Vagina (tissue), 2 donors: ENCODE results near the gene IRAG1. TPM values are rescaled to one million over a fixed set of nuclear protein-coding genes. Genes with fewer than 3 reads are reported as not detected.

Experiments used
- DNase-seq, 2 donors: peaks; one replicate each; pipeline ENCODE4 v3.0.0-alpha.2; 2017; ENCODE audit errors: extremely low spot score in 2 of 2
- H3K27ac ChIP-seq: fragments of 200-600 bp; sonication (generic); one replicate; pipeline ENCODE4 v1.5.1; 2019
- H3K27me3 ChIP-seq: fragments of 200-600 bp; sonication (generic); one replicate; pipeline ENCODE4 v1.5.1; 2019
- H3K36me3 ChIP-seq, 2 donors: fragments of 200-600 bp; sonication (generic); one replicate each; pipeline ENCODE4 v1.5.1; 2017 to 2019
- H3K4me1 ChIP-seq: fragments of 200-600 bp; sonication (generic); one replicate; pipeline ENCODE4 v1.5.1; 2019
- H3K4me3 ChIP-seq, 2 donors: fragments of 200-600 bp; sonication (generic); 1 replicate in 1 of 2; 2 replicates in 1 of 2; pipeline ENCODE4 v1.5.1; 2016 to 2019
- H3K9me3 ChIP-seq: fragments of 200-600 bp; sonication (generic); one replicate; pipeline ENCODE4 v1.5.1; 2019
- CTCF ChIP-seq, 3 experiments: fragments of 450-650 bp in 2 of 3; fragments of 200-600 bp in 1 of 3; sonication (generic) in 1 of 3; IDR thresholded peaks; one replicate each; pipeline ENCODE4 v1.5.1; 2017 to 2019; ENCODE audit warnings: antibody characterized with exemption in 3 of 3, mild to moderate bottlenecking in 2 of 3, moderate library complexity in 2 of 3
- POLR2A ChIP-seq, 2 donors: fragments of 450-650 bp; IDR thresholded peaks; one replicate each; pipeline ENCODE4 v1.6.1; 2017; ENCODE audit warnings: antibody characterized with exemption in 2 of 2, mild to moderate bottlenecking in 2 of 2, moderate library complexity in 2 of 2
- POLR2AphosphoS5 ChIP-seq, 2 donors: sonication (generic); formaldehyde crosslinking; IDR thresholded peaks; one replicate each; pipeline ENCODE4 v1.9.0; 2017; ENCODE audit warnings: antibody characterized with exemption in 2 of 2, mild to moderate bottlenecking in 2 of 2, low read depth in 1 of 2; ENCODE audit not compliant: insufficient read depth in 1 of 2
- intact Hi-C: fragments of 100-400 bp; cut with DNase I; formaldehyde crosslinking; loops from one replicate; pipeline ENCODE4 v1.15.1; 2023
- total RNA-seq: library from RNA; depleted of rRNA; stranded (reverse); fragments of >200 nt; gene quantifications from one replicate; pipeline ENCODE4 v1.2.3, GENCODE V29; 2016

IRAG1 gene
- total RNA-seq, 1 donor from 2014 or later, result 18.2 TPM

DNA sequence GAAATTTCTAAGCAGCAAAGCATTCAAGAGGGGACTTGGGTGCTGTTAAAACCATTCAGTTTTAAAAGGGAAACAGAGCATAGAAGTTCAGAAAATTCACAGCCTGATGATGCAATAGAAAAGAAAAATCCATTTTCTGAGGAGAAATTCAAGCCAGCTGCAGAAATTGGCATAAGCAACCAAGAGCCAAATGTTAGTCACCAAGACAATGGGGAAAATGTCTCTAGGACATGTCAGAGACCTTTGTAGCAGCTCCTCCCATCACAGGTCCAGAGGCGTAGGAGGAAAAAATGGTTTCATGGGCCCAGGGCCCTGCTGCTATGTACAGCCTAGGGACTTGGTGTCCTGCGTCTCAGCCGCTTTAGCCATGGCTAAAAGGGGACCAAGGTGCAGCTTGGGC, 5.5 kb upstream of the IRAG1 start:
- TF ChIP-seq POLR2AphosphoS5 (IDR thresholded peaks at IDR 0.05; ENCODE audit: insufficient read depth in 1 of 2, low read depth in 1 of 2) (no peak), POLR2A (IDR thresholded peaks at IDR 0.05) (no peak), CTCF (IDR thresholded peaks at IDR 0.05) (no peak)
- Histone ChIP-seq H3K9me3 (no peaks in the 10 kb centered on the region), H3K4me1 (peaks cover 2% of the 10 kb centered on the region), H3K4me3 (no peak overlapping the region), H3K36me3 (no peaks in the 10 kb centered on the region), H3K27ac (no peak overlapping the region), H3K27me3 (no peaks in the 10 kb centered on the region)
- no peak for DNase-seq
- intact Hi-C loops, result no loop called here

GRCh38 chr11:10697323-10697620, 3.7 kb upstream of the IRAG1 start:
- H3K27me3 ChIP-seq, result no peaks in the 10 kb centered on the region
- peak overlapping the region; percentile 62 for H3K27ac ChIP-seq
- no peaks in the 10 kb centered on the region for H3K9me3 ChIP-seq

DNA sequence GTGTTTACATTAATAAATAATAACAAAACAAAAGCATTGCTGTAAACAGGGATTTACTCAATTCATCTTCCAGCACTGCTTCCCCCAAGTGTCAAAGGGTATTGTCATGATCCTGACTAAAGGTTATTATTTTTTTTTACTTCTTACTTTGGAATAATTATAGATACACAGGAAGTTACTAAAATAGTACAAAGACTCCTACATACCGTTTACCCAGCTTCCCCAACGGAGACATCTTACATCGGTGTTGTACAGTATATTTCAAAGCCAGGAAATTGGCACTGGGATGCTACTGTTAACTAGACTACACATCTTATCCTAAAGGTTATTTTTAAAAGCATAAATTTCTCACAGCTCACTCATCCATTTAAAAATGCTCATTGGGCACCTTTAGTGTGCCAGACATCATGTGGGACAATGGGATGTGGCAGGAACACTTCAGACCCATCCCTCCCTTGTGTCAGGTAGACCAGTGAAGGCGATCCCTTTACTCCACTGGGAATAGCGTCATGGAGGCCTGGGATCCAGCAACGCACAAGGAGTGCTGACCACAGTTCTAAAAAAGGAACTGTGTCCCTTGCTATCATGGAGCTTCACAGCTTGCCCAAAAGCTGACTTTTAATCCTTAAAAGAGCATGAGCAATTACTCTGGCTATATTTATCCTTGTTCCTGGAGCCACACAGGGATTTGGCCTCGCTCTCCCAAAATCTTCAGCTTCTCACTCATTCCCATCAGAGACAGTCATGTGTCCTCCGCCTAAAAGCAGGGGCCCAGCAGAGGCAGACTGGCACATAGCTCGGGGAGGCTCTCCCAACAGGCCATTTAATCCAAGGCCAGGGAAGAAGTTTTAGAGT, 3.1 kb upstream of the IRAG1 start:
- DNase-seq, result no peak
- peak in 1 of 2 donors; percentile 38 for TF ChIP-seq POLR2AphosphoS5 (IDR thresholded peaks at IDR 0.05; ENCODE audit: insufficient read depth in 1 of 2, low read depth in 1 of 2)
- no peak for TF ChIP-seq POLR2A (IDR thresholded peaks at IDR 0.05)
- no peak overlapping the region for H3K4me3 ChIP-seq
- H3K27ac ChIP-seq, result peak overlapping the region; percentile 62
- H3K27me3 ChIP-seq, result no peaks in the 10 kb centered on the region
- peaks cover 8% of the 10 kb centered on the region for H3K4me1 ChIP-seq
- H3K9me3 ChIP-seq, result no peaks in the 10 kb centered on the region
- no peaks in the 10 kb centered on the region for H3K36me3 ChIP-seq
- intact Hi-C loops, result no loop called here

More at GRCh38 chr11:10697323-10697620, 3.7 kb upstream of the IRAG1 start:
- no peaks in the 10 kb centered on the region for H3K36me3 ChIP-seq
- TF ChIP-seq POLR2A (IDR thresholded peaks at IDR 0.05), result no peak
- no peak for TF ChIP-seq POLR2AphosphoS5 (IDR thresholded peaks at IDR 0.05; ENCODE audit: insufficient read depth in 1 of 2, low read depth in 1 of 2)
- TF ChIP-seq CTCF (IDR thresholded peaks at IDR 0.05), result no peak
- H3K4me3 ChIP-seq, result no peak overlapping the region
- H3K4me1 ChIP-seq, result peaks cover 8% of the 10 kb centered on the region
- DNase-seq, result no peak
- intact Hi-C loops, result no loop called here

DNA sequence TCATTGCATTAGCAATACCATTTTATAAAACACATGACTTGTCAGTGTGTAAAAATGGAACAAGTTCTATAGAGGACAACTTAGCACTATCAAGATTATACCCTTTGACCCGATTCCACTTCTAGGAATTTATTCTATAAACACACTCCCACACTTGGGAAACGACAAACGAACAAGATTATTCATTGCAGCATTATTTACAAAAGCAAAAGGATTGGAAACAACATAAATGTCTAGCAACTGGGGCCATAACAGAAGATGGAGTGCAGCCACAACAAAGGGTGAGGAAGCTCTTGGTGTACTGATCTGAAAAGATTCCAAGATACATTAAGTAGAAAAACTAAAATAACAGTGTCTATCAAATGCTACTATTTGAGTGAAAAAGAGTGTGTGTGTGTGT, 2.3 kb upstream of the IRAG1 start:
- no peak overlapping the region for H3K4me3 ChIP-seq
- no peaks in the 10 kb centered on the region for H3K27me3 ChIP-seq
- no peaks in the 10 kb centered on the region for H3K9me3 ChIP-seq
- H3K27ac ChIP-seq, result peak overlapping the region; percentile 62
- no peaks in the 10 kb centered on the region for H3K36me3 ChIP-seq
- intact Hi-C loops, result no loop called here
- peaks cover 15% of the 10 kb centered on the region for H3K4me1 ChIP-seq
- TF ChIP-seq POLR2AphosphoS5 (IDR thresholded peaks at IDR 0.05; ENCODE audit: insufficient read depth in 1 of 2, low read depth in 1 of 2), result no peak
- TF ChIP-seq POLR2A (IDR thresholded peaks at IDR 0.05), result no peak
- TF ChIP-seq CTCF (IDR thresholded peaks at IDR 0.05), result no peak
- no peak for DNase-seq

DNA sequence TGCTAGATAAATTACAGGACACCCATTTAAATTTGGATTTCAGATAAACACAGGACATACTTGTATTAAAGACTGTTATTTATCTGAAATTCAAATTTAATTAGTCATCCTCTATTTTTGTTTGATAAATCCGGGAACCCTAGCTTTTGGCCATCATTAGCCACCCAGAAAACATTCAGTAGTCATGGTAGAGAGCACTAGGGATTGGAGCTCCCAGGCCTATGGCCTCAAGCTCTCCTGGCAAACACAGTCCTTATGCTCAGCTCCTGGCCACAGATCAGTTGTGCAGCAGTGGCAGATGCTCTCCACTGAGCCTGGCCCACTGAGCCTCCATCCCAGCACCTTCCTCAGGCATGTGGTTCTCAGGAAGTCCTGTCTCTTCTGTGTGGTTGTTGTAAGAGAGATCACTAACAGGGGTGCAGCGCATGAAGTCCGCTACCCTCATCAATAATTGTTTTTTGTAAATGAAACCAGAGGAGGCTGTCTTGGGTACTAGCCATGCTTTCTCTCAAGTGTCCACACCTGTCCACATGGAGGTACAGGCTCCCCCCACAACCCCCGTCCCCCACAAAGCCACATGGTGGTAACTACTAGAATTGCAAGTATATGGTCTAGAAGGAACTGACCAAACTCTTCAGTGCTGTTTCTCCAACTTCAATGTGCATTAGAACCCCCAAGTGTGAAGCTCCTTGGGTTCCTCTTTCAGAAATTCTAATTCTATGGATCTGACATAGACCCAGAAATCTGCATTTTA, 1.1 kb upstream of the IRAG1 start:
- H3K4me3 ChIP-seq, result no peak overlapping the region
- TF ChIP-seq CTCF (IDR thresholded peaks at IDR 0.05), result no peak
- TF ChIP-seq POLR2AphosphoS5 (IDR thresholded peaks at IDR 0.05; ENCODE audit: insufficient read depth in 1 of 2, low read depth in 1 of 2), result no peak
- TF ChIP-seq POLR2A (IDR thresholded peaks at IDR 0.05), result no peak
- H3K27me3 ChIP-seq, result no peaks in the 10 kb centered on the region
- peaks cover 16% of the 10 kb centered on the region for H3K4me1 ChIP-seq
- no peaks in the 10 kb centered on the region for H3K36me3 ChIP-seq
- intact Hi-C loops, result no loop called here
- DNase-seq, result no peak
- H3K27ac ChIP-seq, result peak overlapping the region; percentile 83
- no peaks in the 10 kb centered on the region for H3K9me3 ChIP-seq
